GM12892 (cell line): Measurements from ENCODE around the gene LDHAL6A.
A peak's percentile ranks its signal among the peaks of the same experiment; 100 is the strongest.

Experiments used
- DNase-seq: peaks from one replicate; pipeline ENCODE4 v3.0.0; 2011; ENCODE audit not compliant: insufficient read length
- FAIRE-seq: peaks from 2 replicates; lab custom pipeline; 2011; peaks lifted over from hg19 to GRCh38; lab: Jason Lieb, UNC
- POLR2A ChIP-seq: IDR thresholded peaks from 2 replicates; pipeline ENCODE4 v1.6.1; 2011; ENCODE audit warnings: low read depth, low read length, control low read depth
- POLR2AphosphoS5 ChIP-seq: IDR thresholded peaks from 2 replicates; pipeline ENCODE4 v1.6.1; 2011; ENCODE audit warnings: low read depth, low read length, control low read depth
- TAF1 ChIP-seq: IDR thresholded peaks from 2 replicates; pipeline ENCODE4 v1.6.1; 2011; ENCODE audit warnings: low read depth, mild to moderate bottlenecking, control low read depth, low read length, borderline replicate concordance

The LDHAL6A gene

DNA sequence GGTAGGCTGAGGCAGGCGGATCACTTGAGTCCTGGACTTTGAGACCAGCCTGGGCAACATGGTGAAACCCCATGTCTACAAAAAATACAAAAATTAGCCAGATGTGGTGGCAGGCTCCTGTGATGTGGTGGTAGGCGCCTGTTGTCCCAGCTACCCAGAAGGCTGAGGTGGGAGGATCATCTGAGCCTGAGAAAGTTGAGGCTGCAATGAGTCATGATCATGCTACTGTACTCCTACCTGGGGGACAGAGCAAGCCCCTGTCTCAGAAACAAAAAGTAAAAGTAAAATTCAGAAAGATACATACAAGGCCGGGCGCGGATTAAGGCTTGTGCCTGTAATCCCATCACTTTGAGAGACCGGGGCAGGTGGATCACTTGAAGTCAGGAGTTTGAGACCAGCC, 6.3 kb downstream of the LDHAL6A start:
- no peak for DNase-seq
- no peak for FAIRE-seq
- TF ChIP-seq TAF1 (no peak), POLR2A (no peak)

DNA sequence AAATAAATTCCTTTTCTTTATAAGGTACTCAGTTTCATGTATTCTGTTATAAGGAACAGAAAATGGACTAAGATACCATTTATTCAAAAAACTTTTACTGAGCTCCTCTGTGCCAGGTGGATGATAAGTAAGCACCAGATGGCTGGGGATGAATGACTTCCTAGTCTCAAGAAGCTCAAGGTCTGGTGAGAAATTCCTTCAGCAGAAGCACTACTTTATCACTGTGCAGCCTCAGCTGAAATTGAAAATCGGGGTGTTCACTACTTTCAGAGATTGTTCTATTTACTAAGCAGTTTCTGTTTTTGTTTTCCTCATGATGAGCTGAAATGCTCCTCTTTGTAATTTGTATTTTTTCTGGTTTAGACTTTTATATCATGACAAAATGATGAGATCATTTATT, 7.8 kb downstream of the LDHAL6A start:
- DNase-seq = no peak
- TF ChIP-seq POLR2AphosphoS5 = no peak
- TF ChIP-seq TAF1 = no peak
- no peak for TF ChIP-seq POLR2A
- no peak for FAIRE-seq

DNA sequence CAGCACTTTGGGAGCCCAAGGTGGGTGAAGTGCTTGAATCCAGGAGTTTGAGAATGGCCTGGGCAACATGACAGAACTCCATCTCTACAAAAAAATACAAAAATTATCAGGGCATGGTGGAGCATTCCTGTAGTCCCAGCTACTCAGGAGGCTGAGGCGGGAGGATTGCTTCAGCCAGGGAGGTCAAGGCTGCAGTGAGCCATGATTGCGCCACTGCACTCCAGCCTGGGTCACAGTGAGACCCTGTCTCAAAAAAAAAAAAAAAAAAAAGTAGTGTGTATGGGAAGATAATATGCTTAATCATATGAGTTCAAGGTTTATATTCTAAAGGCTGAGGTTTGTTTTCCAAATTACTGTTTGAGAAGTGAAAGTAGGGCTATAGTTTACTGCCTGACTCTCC, 10.7 kb downstream of the LDHAL6A start:
- DNase-seq = no peak
- TF ChIP-seq TAF1 = no peak
- no peak for TF ChIP-seq POLR2A
- TF ChIP-seq POLR2AphosphoS5 = no peak
- no peak for FAIRE-seq

DNA sequence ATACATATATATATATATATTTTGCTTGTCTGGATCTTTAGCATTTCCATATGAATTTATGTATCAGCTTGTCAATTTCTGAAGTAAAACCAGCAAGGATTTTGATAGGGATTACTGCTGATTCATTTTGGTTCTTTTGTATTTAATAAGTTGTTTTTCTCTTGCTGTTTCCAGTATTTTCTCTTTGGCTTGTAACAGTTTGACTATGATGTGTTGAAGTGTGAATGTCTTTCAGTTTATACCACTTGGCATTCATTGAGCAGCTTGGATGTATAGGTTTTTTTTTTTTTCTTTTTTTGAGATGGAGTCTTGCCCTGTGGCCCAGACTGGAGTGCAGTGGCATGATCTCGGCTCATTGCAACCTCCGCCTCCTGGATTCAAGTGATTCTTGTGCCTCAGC, 12.4 kb downstream of the LDHAL6A start:
- no peak for DNase-seq
- no peak for FAIRE-seq
- no peak for TF ChIP-seq POLR2A
- TF ChIP-seq POLR2AphosphoS5 = no peak
- TF ChIP-seq TAF1 = no peak

DNA sequence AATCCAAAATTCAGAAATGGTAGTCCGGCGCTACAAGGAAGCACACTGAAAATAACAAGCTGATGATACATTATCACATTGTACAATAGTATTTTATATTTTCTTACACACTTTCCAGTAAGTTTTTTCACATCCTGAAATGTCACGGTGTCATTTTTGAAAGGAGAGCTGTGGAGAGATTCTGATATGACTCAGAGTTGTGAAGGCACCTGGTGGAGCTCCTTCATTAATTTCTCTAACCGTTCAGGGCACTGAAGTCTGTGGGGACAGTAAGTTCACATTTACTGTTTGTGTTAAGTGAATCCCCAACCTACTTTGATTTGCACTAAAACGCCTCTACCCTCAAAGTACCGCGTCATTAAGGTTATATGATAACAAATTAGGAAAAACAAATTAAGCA, 13.3 kb downstream of the LDHAL6A start:
- no peak for DNase-seq
- TF ChIP-seq POLR2AphosphoS5 (no peak), TAF1 (no peak), POLR2A (no peak)
- FAIRE-seq = no peak

DNA sequence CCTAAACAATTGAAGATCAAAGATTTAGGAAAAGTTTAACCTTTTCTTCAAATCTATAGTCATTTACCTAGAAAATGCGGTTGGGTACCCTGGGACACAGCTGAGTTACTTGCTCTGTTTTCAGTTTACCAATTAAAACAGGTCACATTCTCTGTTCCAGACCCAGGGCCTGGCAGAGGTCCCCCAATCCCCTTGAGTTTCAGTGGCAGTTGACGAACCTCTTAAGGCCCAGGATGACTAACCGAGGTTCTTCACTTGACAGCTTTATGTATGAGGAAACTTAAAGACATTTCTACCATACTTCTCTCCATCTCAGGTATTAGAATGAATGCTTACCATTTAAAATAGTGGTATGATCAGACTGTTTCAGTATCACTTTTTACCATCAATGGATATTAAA, 16.3 kb downstream of the LDHAL6A start:
- no peak for DNase-seq
- peak; percentile 17 for FAIRE-seq
- TF ChIP-seq POLR2A = no peak
- TF ChIP-seq TAF1 = no peak

DNA sequence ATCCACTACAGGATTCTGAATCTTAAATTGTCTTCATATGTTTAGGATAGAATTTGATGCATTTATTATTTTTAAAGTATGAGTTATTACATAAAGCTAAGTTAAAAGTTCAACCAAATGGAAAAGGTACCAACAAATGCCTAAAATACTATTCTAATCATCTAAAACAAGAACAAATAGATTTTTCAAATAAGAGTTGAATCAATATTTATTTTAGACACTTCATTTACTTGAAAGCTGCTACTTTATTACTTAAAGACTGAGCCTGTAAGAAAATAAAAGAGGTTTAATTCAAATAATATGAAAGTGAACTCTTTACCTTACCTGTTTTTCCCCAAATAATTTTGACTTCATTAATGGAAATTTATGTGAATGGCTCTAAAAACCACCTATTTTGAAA, 16.9 kb downstream of the LDHAL6A start:
- no peak for FAIRE-seq
- TF ChIP-seq POLR2AphosphoS5 (no peak), TAF1 (no peak), POLR2A (no peak)
- no peak for DNase-seq

DNA sequence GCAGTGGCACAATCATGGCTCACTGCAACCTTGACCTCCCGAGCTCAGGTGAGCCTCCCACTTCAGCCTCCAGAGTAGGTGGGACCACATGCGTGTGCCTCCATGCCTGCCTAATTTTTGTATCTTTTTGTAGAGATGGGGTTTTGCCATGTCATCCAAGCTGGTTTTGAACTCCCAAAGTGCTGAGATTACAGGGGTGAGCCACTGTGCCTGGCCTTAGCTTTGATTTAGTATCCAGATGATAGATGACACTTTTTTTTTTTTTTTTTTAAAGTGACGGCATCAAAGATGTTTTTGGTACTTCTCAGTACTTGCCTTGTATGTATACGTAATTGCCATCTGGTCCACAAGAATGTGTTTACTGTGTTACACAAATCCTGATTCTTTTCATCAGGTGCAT, 23.4 kb downstream of the LDHAL6A start:
- no peak for DNase-seq
- no peak for FAIRE-seq
- TF ChIP-seq POLR2AphosphoS5 (no peak), POLR2A (no peak), TAF1 (no peak)

DNA sequence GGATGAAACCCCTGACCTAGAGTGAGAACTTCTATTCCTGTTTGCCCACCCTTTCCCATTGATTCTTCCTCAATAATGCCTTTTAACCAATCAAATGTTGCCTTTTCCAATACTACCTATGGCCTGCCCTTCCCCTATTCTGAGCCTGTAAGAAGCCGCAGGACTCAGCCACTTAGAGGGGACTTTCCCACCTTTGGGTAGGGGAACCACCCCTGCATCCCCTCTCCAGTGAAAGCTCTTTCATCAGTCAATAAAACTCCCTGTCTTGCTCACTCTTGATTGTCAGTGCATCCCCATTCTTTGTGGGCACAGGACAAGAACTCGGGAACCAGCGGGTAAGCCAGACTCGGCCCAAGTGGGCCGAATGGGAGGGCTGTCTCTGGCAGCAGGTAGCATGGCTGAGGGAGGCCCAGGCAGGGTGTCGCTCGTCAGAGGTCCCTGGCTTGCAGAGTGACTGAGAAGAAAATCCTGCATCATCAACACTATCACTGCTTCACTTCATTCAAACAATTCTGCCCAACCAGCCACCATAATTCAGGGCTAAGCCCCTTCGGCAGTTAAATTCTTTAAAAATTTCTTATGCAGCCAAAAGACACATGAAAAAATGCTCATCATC, 30.4 kb downstream of the LDHAL6A start:
- FAIRE-seq (peak; percentile 67), DNase-seq (no peak)
- TF ChIP-seq POLR2AphosphoS5 (no peak), TAF1 (no peak), POLR2A (no peak)

DNA sequence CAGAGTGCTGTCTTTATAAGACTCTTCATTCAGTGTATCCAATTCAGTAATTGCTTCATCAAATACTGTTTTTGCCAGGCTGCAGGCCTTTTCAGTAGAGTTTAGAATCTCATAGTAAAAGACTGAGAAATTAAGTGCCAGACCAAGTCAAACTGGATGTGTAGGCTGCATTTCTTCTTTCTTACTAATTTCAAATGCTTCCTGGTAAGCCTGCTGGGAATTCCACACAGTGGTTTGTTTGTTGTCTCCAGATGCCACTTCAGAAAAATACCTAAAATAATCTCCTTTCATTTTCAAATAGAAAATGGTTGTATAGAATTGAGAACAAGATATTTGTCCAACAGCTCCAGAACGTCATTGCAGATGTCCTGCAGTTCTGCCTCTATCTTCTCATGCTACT, 34.7 kb downstream of the LDHAL6A start:
- no peak for TF ChIP-seq POLR2A
- TF ChIP-seq POLR2AphosphoS5 = no peak
- no peak for TF ChIP-seq TAF1
- no peak for FAIRE-seq
- DNase-seq = no peak

DNA sequence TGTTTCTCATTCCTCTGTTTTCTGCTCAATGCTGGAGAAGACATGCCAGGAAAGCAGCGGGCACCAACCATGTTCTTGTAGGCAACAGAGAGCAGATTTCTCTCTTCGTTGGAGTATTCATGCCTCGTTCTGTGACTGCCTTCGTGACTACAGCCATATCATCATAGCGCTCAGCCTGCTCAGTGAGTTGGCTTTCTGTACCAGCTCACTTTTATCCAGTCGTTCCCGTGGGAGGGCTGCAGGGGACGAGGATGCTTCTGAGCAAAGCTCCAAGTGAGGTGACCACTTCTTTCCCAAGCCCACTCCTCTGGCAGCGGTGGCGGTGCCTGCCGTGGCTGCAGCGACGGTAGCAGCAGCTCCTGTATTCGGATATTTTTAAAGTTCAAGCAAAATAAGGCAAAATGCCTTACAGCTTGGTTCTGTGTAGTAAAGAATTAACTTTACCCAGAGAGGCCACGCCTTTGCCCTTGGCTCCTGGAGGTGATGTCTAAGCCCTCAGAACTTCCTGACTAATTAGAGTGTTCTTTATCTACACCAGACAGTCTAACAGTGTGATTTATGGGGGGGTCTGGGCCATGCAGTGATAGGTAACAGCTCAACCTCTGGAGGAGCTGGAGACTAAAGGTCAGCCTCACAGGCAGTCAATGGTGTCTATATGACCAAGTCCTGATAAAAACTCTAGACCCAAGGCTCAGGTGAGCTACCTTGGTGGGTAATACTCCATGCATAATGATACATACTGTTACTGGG, 35.3 kb downstream of the LDHAL6A start:
- no peak for DNase-seq
- TF ChIP-seq POLR2A = no peak
- no peak for TF ChIP-seq TAF1
- no peak for TF ChIP-seq POLR2AphosphoS5
- no peak for FAIRE-seq

DNA sequence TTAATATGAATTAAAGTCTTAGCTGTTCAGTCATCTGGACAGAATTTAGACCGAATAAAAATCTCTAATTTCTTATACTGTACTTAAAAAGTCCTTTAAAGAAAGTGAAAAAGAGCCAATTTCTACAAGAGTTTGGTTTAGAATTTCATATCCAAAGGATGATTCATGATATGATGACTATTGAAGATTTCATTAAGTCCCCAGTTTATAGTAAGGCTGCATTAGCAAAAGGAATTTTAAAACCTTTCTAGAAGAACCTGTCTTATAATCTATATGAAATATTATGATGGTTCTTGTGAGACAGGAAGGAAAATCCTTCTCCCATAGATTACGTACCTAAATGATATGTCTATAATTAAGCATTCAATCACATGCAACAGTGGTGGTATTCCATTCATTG, 36.3 kb downstream of the LDHAL6A start:
- no peak for FAIRE-seq
- TF ChIP-seq TAF1 = no peak
- TF ChIP-seq POLR2AphosphoS5 = no peak
- no peak for TF ChIP-seq POLR2A
- DNase-seq = no peak

DNA sequence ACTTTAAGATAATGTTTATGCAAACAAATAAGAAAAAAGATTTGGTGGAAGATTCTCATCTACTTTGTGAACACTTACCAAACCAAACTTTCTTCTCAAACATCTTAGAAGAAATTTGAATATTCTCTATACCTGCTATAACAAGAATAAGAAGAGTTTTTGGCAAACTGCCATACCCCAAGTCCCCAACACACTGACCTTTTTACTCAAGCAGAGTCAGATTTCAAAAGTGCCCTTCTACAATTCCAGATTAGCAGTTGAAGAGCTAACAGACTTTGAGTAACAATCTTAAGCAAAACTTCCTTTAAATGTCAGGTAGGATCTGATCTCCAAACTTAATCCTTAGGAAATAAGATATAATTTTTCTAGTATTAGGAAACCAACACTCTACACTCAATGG, 37.2 kb downstream of the LDHAL6A start:
- FAIRE-seq (no peak), DNase-seq (no peak)
- no peak for TF ChIP-seq TAF1
- no peak for TF ChIP-seq POLR2A
- TF ChIP-seq POLR2AphosphoS5 = no peak
